HCT116 (cell line): ENCODE measurements around the gene COL28A1. TPM values are rescaled to one million over a fixed set of nuclear protein-coding genes. Genes with fewer than 3 reads are reported as not detected.

ENCODE experiments used
- ATAC-seq: fragments of 200-7000 bp; cut with Tn5 transposase; 2 replicates; pipeline ENCODE4 v1.9.1; 2020; ENCODE audit warnings: mild to moderate bottlenecking, moderate library complexity
- BruUV-seq: library from RNA; stranded (reverse); fragments of 400-500 nt; replicated peaks from 2 replicates; lab custom pipeline; 2021; lab: Mats Ljungman, UMichigan
- CTCF ChIA-PET: fragments of 300-600 bp; sonication (Branson Sonifier 250); formaldehyde crosslinking; loops from one replicate; lab custom pipeline; 2021; ENCODE audit warnings: antibody characterized with exemption; lab: Charles Lee
- POLR2A ChIA-PET: fragments of 300-600, 350-600 bp; sonication (Branson Sonifier 250); formaldehyde crosslinking; loops from one replicate; lab custom pipeline; 2021; ENCODE audit warnings: antibody characterized with exemption; lab: Charles Lee
- RAD21 ChIA-PET, 2 experiments: fragments of 300-600 bp; sonication (Branson Sonifier 250); formaldehyde crosslinking; loops; one replicate each; lab custom pipeline; 2023; ENCODE audit warnings: low total read pairs in 2 of 2; ENCODE audit not compliant: uncharacterized antibody in 2 of 2, unreplicated experiment in 2 of 2, low non-redundant PET in 1 of 2; lab: Charles Lee
- DNase-seq: peaks from one replicate; pipeline ENCODE4 v3.0.0-alpha.2; 2010; ENCODE audit warnings: low read depth, low spot score
- H2AFZ ChIP-seq: fragments of 200-600 bp; shearing (Covaris generic), sonication (generic); 2 replicates; pipeline ENCODE4 v1.6.1; 2017; ENCODE audit warnings: low read depth, mixed run types, mixed read lengths, antibody characterized with exemption, low read length; ENCODE audit not compliant: poor library complexity, severe bottlenecking
- H3K27ac ChIP-seq: 2 replicates; pipeline ENCODE4 v1.5.1; 2012; ENCODE audit warnings: low read depth, low read length
- H3K27me3 ChIP-seq: fragments of 200-600 bp; sonication (generic); 2 replicates; pipeline ENCODE4 v1.6.1; 2016; ENCODE audit warnings: mixed run types, low read length, mixed read lengths; ENCODE audit not compliant: insufficient read depth
- H3K36me3 ChIP-seq, 2 experiments: fragments of 200-500 bp in 1 of 2; fragments of 200-600 bp in 1 of 2; sonication (Bioruptor generic) in 1 of 2; sonication (generic) in 1 of 2; 2 replicates each; pipeline versions ENCODE4 v1.5.1 to v1.6.1; 2014 to 2016; ENCODE audit warnings: low read length in 2 of 2, inconsistent platforms in 1 of 2, mixed read lengths in 1 of 2, mixed run types in 1 of 2; ENCODE audit not compliant: insufficient read depth in 2 of 2, control insufficient read depth in 1 of 2
- H3K4me1 ChIP-seq, 2 experiments: fragments of 200-600 bp in 1 of 2; sonication (generic) in 1 of 2; 2 replicates each; pipeline versions ENCODE4 v1.5.1 to v1.6.1; 2012 to 2017; ENCODE audit warnings: low read length in 2 of 2, inconsistent platforms in 1 of 2, mild to moderate bottlenecking in 1 of 2, mixed read lengths in 1 of 2, mixed run types in 1 of 2, moderate library complexity in 1 of 2; ENCODE audit not compliant: insufficient read depth in 2 of 2, control insufficient read depth in 1 of 2
- H3K4me2 ChIP-seq: fragments of 200-600 bp; sonication (generic); 2 replicates; pipeline ENCODE4 v1.6.1; 2017; ENCODE audit warnings: mixed run types, low read length, mixed read lengths
- H3K4me3 ChIP-seq, 2 experiments: fragments of 200-600 bp in 1 of 2; sonication (generic) in 1 of 2; replicated peaks in 1 of 2; 2 replicates each; pipeline ENCODE4 v1.5.1; 2011 to 2016; ENCODE audit warnings: low read length in 2 of 2, control low read depth in 1 of 2, low read depth in 1 of 2, mild to moderate bottlenecking in 1 of 2, mixed read lengths in 1 of 2, mixed run types in 1 of 2
- H3K79me2 ChIP-seq: fragments of 200-600 bp; sonication (generic); 2 replicates; pipeline ENCODE4 v1.6.1; 2017; ENCODE audit warnings: mild to moderate bottlenecking, mixed run types, low read length, moderate library complexity, mixed read lengths; ENCODE audit not compliant: insufficient read depth
- H3K9ac ChIP-seq: fragments of 200-600 bp; sonication (generic); 2 replicates; pipeline ENCODE4 v1.6.1; 2016; ENCODE audit warnings: low read length, mixed read lengths
- H3K9me2 ChIP-seq: fragments of 200-600 bp; sonication (generic), shearing (Covaris generic); 2 replicates; pipeline ENCODE4 v1.6.1; 2017; ENCODE audit warnings: mixed run types, mild to moderate bottlenecking, moderate library complexity; ENCODE audit not compliant: insufficient read depth
- H3K9me3 ChIP-seq, 2 experiments: fragments of 200-500 bp in 1 of 2; fragments of 200-600 bp in 1 of 2; sonication (Bioruptor generic) in 1 of 2; sonication (generic) in 1 of 2; 2 replicates each; pipeline ENCODE4 v1.6.1; 2014 to 2017; ENCODE audit warnings: low read length in 2 of 2, mixed read lengths in 2 of 2, inconsistent platforms in 1 of 2, low read depth in 1 of 2, mild to moderate bottlenecking in 1 of 2, mixed run types in 1 of 2, moderate library complexity in 1 of 2; ENCODE audit not compliant: control insufficient read depth in 1 of 2, insufficient read depth in 1 of 2
- H4K20me1 ChIP-seq: fragments of 200-600 bp; sonication (generic), shearing (Covaris generic); 2 replicates; pipeline ENCODE4 v1.6.1; 2017; ENCODE audit warnings: mixed run types, mild to moderate bottlenecking, moderate library complexity; ENCODE audit not compliant: insufficient read depth
- CBX3 ChIP-seq: IDR thresholded peaks from 2 replicates; pipeline ENCODE4 v1.6.1; 2012; ENCODE audit warnings: low read depth
- EGR1 ChIP-seq: IDR thresholded peaks from 2 replicates; pipeline ENCODE4 v1.6.1; 2012; ENCODE audit warnings: low read depth
- ELF1 ChIP-seq: IDR thresholded peaks from 2 replicates; pipeline ENCODE4 v1.6.1; 2012; ENCODE audit warnings: low read depth, borderline replicate concordance
- EZH2 ChIP-seq: fragments of 200-600 bp; sonication (generic); IDR thresholded peaks from 2 replicates; pipeline ENCODE4 v1.6.1; 2017; ENCODE audit warnings: antibody characterized with exemption, mixed run types
- EZH2phosphoT487 ChIP-seq: fragments of 200-600 bp; IDR thresholded peaks from 2 replicates; pipeline ENCODE4 v1.6.1; 2018; ENCODE audit warnings: antibody characterized with exemption, borderline replicate concordance
- POLR2A ChIP-seq: IDR thresholded peaks from 2 replicates; pipeline ENCODE4 v1.7.0; 2011; ENCODE audit warnings: borderline replicate concordance; ENCODE audit not compliant: insufficient read depth, insufficient read length; ENCODE audit errors: extremely low read depth
- POLR2AphosphoS5 ChIP-seq: IDR thresholded peaks from 2 replicates; pipeline ENCODE4 v1.6.1; 2011; ENCODE audit warnings: mild to moderate bottlenecking, low read depth, low read length, moderate library complexity
- RAD21 ChIP-seq: IDR thresholded peaks from 2 replicates; pipeline ENCODE4 v1.6.1; 2012; ENCODE audit warnings: low read depth, mild to moderate bottlenecking
- ZFX ChIP-seq: fragments of 450-650 bp; IDR thresholded peaks from 2 replicates; pipeline ENCODE4 v1.6.1; 2017
- intact Hi-C: fragments of 100-400 bp; cut with micrococcal nuclease; formaldehyde crosslinking; loops from 2 replicates; pipeline ENCODE4 v1.10.0; 2022
- total RNA-seq: library from RNA; stranded (reverse); gene quantifications from one replicate; pipeline ENCODE4 v1.2.1, GENCODE V29; 2021; ENCODE audit not compliant: unreplicated experiment
- TF ChIP-seq, protein P1 (sequence below): IDR thresholded peaks from 2 replicates; pipeline ENCODE4 v1.6.1; 2012
- TF ChIP-seq, protein P2 (sequence below): IDR thresholded peaks from 2 replicates; pipeline ENCODE4 v1.6.1; 2012; ENCODE audit warnings: low read depth
- TF ChIP-seq, protein P3 (sequence below): IDR thresholded peaks from 2 replicates; pipeline ENCODE4 v1.6.1; 2011; ENCODE audit warnings: mild to moderate bottlenecking, low read length, moderate library complexity; ENCODE audit not compliant: insufficient replicate concordance; ENCODE audit errors: extremely low read depth
- TF ChIP-seq, protein P4 (sequence below): IDR thresholded peaks from 2 replicates; pipeline ENCODE4 v1.6.1; 2012

COL28A1 gene
- total RNA-seq, 1 experiment from 2014 or later: 0.12 TPM

DNA sequence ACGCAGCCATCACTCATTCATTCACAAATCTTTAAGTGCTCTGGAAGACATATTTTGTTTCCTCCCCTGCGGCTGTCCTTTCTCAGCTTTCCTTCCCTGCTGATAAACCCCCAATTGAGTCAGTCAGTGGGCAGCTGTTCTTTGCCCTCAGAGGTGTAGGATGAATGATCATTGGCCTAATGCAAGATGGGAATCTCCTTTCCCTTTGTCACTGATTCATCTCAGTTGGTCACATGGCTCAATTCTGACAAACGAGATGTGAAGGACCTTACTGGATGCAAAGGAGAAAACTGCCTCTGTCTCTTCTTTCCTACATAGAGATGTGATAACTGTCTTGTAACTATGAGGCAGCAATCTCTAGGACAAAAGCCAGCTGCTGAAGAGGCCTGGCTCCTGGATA is 44.6 kb downstream of the COL28A1 start:
- no peak overlapping the region for H3K4me3 ChIP-seq
- POLR2A ChIA-PET: no interaction called here
- TF ChIP-seq POLR2A (no peak), CBX3 (no peak), EGR1 (no peak), ZFX (no peak), RAD21 (no peak), POLR2AphosphoS5 (no peak), ELF1 (no peak), EZH2phosphoT487 (no peak), EZH2 (no peak)
- TF ChIP-seq, protein P1, sequence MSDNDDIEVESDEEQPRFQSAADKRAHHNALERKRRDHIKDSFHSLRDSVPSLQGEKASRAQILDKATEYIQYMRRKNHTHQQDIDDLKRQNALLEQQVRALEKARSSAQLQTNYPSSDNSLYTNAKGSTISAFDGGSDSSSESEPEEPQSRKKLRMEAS: no peak
- TF ChIP-seq, protein P2, sequence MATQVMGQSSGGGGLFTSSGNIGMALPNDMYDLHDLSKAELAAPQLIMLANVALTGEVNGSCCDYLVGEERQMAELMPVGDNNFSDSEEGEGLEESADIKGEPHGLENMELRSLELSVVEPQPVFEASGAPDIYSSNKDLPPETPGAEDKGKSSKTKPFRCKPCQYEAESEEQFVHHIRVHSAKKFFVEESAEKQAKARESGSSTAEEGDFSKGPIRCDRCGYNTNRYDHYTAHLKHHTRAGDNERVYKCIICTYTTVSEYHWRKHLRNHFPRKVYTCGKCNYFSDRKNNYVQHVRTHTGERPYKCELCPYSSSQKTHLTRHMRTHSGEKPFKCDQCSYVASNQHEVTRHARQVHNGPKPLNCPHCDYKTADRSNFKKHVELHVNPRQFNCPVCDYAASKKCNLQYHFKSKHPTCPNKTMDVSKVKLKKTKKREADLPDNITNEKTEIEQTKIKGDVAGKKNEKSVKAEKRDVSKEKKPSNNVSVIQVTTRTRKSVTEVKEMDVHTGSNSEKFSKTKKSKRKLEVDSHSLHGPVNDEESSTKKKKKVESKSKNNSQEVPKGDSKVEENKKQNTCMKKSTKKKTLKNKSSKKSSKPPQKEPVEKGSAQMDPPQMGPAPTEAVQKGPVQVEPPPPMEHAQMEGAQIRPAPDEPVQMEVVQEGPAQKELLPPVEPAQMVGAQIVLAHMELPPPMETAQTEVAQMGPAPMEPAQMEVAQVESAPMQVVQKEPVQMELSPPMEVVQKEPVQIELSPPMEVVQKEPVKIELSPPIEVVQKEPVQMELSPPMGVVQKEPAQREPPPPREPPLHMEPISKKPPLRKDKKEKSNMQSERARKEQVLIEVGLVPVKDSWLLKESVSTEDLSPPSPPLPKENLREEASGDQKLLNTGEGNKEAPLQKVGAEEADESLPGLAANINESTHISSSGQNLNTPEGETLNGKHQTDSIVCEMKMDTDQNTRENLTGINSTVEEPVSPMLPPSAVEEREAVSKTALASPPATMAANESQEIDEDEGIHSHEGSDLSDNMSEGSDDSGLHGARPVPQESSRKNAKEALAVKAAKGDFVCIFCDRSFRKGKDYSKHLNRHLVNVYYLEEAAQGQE: no peak
- TF ChIP-seq, protein P3, sequence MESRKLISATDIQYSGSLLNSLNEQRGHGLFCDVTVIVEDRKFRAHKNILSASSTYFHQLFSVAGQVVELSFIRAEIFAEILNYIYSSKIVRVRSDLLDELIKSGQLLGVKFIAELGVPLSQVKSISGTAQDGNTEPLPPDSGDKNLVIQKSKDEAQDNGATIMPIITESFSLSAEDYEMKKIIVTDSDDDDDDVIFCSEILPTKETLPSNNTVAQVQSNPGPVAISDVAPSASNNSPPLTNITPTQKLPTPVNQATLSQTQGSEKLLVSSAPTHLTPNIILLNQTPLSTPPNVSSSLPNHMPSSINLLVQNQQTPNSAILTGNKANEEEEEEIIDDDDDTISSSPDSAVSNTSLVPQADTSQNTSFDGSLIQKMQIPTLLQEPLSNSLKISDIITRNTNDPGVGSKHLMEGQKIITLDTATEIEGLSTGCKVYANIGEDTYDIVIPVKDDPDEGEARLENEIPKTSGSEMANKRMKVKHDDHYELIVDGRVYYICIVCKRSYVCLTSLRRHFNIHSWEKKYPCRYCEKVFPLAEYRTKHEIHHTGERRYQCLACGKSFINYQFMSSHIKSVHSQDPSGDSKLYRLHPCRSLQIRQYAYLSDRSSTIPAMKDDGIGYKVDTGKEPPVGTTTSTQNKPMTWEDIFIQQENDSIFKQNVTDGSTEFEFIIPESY: no peak
- TF ChIP-seq, protein P4, sequence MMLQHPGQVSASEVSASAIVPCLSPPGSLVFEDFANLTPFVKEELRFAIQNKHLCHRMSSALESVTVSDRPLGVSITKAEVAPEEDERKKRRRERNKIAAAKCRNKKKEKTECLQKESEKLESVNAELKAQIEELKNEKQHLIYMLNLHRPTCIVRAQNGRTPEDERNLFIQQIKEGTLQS: no peak
- TF ChIP-seq, all 23 proteins: peak for 0
- Histone ChIP-seq H3K9me3 (no peaks in the 10 kb centered on the region), H3K79me2 (no peaks in the 10 kb centered on the region), H3K4me2 (no peak overlapping the region), H3K9ac (no peak overlapping the region), H4K20me1 (no peaks in the 10 kb centered on the region), H3K9me2 (no peaks in the 10 kb centered on the region), H3K27me3 (no peaks in the 10 kb centered on the region), H2AFZ (no peak overlapping the region), H3K4me1 (peaks cover 7 to 26% of the 10 kb centered on the region in 2 experiments), H3K36me3 (no peaks in the 10 kb centered on the region), H3K27ac (no peak overlapping the region)
- RAD21 ChIA-PET: no interaction called here
- BruUV-seq: no TSS peak
- CTCF ChIA-PET: no interaction called here
- intact Hi-C loops: no loop called here
- no peak for ATAC-seq
- no peak for DNase-seq
